ENCODE measurements around the gene MAP2. TPM values are rescaled to one million over a fixed set of nuclear protein-coding genes. Genes with fewer than 3 reads are reported as not detected.

MAP2 gene
- total RNA-seq, 1 donor from 2014 or later: 7.2 TPM

DNA sequence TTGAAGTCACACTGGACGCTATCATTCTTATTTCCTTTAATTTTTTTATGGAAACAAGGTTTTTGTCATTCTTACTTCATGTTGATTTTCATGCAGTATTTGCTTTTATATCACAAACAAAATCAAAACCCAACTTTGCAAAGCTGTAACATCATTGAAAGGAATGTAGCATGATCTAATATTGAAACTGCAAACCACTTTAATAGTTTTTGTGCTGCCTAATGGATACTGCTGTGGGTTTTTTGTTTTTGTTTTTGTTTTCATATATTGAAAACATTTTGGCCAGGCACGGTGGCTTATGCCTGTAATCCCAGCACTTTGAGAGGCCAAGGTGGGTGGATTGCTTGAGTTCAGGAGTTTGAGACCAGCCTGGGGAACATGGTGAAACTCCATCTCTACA lies 81.6 kb downstream of the MAP2 start:
- H3K4me1 Mint-ChIP-seq (ENCODE audit: unreplicated experiment): peaks cover 1% of the 10 kb centered on the region
- peaks cover 6% of the 10 kb centered on the region for H3K27me3 Mint-ChIP-seq (ENCODE audit: unreplicated experiment)
- peaks cover 2% of the 10 kb centered on the region for H3K9me3 Mint-ChIP-seq (ENCODE audit: unreplicated experiment)
- no peaks in the 10 kb centered on the region for H3K36me3 Mint-ChIP-seq (ENCODE audit: unreplicated experiment)
- no peak for DNase-seq (ENCODE audit: extremely low spot score, unreplicated experiment)
- TF ChIP-seq, protein P1, sequence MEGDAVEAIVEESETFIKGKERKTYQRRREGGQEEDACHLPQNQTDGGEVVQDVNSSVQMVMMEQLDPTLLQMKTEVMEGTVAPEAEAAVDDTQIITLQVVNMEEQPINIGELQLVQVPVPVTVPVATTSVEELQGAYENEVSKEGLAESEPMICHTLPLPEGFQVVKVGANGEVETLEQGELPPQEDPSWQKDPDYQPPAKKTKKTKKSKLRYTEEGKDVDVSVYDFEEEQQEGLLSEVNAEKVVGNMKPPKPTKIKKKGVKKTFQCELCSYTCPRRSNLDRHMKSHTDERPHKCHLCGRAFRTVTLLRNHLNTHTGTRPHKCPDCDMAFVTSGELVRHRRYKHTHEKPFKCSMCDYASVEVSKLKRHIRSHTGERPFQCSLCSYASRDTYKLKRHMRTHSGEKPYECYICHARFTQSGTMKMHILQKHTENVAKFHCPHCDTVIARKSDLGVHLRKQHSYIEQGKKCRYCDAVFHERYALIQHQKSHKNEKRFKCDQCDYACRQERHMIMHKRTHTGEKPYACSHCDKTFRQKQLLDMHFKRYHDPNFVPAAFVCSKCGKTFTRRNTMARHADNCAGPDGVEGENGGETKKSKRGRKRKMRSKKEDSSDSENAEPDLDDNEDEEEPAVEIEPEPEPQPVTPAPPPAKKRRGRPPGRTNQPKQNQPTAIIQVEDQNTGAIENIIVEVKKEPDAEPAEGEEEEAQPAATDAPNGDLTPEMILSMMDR (IDR thresholded peaks at IDR 0.05): no peak
- no peak overlapping the region for H3K27ac Mint-ChIP-seq (ENCODE audit: unreplicated experiment)
- no peak overlapping the region for H3K4me3 Mint-ChIP-seq (ENCODE audit: unreplicated experiment)

DNA sequence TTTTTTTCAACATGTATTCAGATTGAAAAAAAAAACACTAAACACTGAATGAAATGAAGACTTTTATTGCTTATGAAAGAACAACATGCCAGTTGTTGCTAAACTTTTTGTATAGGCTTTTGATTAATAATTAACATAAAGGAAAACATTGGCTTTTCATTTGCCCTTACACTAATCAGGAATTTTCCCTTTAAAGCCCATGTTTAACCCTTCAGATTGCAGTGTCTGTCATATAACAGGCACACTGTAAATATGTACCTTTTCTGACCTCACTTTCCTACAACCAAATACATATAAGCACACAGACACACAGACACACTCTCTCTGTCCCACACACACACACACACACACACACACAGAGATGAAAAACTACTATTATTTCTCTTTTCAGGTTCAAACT lies 84.4 kb downstream of the MAP2 start:
- peaks cover 1% of the 10 kb centered on the region for H3K27me3 Mint-ChIP-seq (ENCODE audit: unreplicated experiment)
- H3K9me3 Mint-ChIP-seq (ENCODE audit: unreplicated experiment): no peaks in the 10 kb centered on the region
- H3K4me3 Mint-ChIP-seq (ENCODE audit: unreplicated experiment): no peak overlapping the region
- H3K4me1 Mint-ChIP-seq (ENCODE audit: unreplicated experiment): peaks cover 1% of the 10 kb centered on the region
- no peak for DNase-seq (ENCODE audit: extremely low spot score, unreplicated experiment)
- TF ChIP-seq, protein P1 (IDR thresholded peaks at IDR 0.05): no peak
- H3K27ac Mint-ChIP-seq (ENCODE audit: unreplicated experiment): no peak overlapping the region
- H3K36me3 Mint-ChIP-seq (ENCODE audit: unreplicated experiment): no peaks in the 10 kb centered on the region

DNA sequence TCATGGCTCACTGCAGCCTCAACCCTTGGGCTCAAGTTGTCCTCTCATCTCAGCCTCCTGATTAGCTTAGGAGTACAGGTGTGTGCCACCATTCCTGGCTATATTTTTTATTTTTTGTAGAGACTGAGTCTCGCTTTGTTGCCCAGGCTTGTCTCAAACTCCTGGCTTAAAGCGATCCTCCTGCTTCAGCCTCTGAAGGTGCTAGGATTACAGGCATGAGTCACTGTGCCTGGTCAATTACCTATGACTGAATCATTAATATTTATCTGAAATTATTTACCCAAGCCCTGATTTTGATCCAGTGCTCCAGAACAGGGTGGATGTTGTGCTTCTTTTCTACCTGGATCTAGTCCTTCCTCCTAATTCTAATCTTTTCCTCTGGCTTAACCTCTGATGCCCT lies 87.8 kb downstream of the MAP2 start:
- Mint-ChIP-seq H3K27me3 (ENCODE audit: unreplicated experiment) (no peaks in the 10 kb centered on the region), H3K4me1 (ENCODE audit: unreplicated experiment) (peaks cover 1% of the 10 kb centered on the region), H3K4me3 (ENCODE audit: unreplicated experiment) (no peak overlapping the region), H3K9me3 (ENCODE audit: unreplicated experiment) (no peaks in the 10 kb centered on the region), H3K36me3 (ENCODE audit: unreplicated experiment) (no peaks in the 10 kb centered on the region), H3K27ac (ENCODE audit: unreplicated experiment) (no peak overlapping the region)
- TF ChIP-seq, protein P1 (IDR thresholded peaks at IDR 0.05): no peak
- no peak for DNase-seq (ENCODE audit: extremely low spot score, unreplicated experiment)

DNA sequence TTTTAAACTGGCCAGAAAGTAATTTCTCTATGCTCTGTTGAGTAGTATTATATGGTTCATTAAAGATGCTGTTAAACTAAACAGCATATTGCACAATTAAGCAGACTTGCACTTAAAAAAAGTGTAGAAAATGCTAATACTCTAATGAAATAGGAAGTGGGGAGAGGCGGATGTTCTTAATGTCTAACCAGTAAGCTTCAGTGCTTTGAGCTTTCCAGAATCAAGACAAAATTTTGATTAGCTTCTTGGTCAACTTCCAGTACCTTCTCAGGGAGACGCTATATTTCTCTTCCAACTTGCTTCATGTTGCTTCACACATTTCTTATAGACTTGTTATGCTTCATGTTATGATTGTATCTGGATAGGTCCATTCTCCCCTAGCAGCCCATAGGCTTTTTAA lies 89.1 kb downstream of the MAP2 start:
- Mint-ChIP-seq H3K27ac (ENCODE audit: unreplicated experiment) (no peak overlapping the region), H3K9me3 (ENCODE audit: unreplicated experiment) (no peaks in the 10 kb centered on the region), H3K36me3 (ENCODE audit: unreplicated experiment) (no peaks in the 10 kb centered on the region), H3K27me3 (ENCODE audit: unreplicated experiment) (no peaks in the 10 kb centered on the region), H3K4me1 (ENCODE audit: unreplicated experiment) (no peaks in the 10 kb centered on the region), H3K4me3 (ENCODE audit: unreplicated experiment) (no peak overlapping the region)
- no peak for DNase-seq (ENCODE audit: extremely low spot score, unreplicated experiment)
- TF ChIP-seq, protein P1 (IDR thresholded peaks at IDR 0.05): no peak

DNA sequence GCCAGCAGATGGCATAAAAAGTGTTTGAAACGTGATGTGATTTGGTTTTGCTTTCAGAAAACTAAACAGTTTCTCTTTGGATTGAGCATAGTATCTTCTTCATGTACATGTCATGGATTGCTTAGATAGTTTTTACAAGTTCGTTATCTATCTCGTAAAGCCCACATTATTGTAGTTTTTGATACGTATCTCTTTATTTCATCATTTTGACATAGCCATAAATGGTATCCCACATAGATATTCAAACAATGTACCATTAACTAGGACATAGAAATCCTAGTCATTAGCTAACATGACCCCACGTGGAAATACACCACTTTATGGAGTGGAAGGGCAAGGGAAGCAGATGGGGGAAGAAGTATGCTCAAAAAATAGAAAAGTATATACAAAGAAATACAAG lies 93.6 kb downstream of the MAP2 start:
- no peaks in the 10 kb centered on the region for H3K36me3 Mint-ChIP-seq (ENCODE audit: unreplicated experiment)
- DNase-seq (ENCODE audit: extremely low spot score, unreplicated experiment): no peak
- TF ChIP-seq, protein P1 (IDR thresholded peaks at IDR 0.05): no peak
- no peak overlapping the region for H3K4me3 Mint-ChIP-seq (ENCODE audit: unreplicated experiment)
- no peaks in the 10 kb centered on the region for H3K9me3 Mint-ChIP-seq (ENCODE audit: unreplicated experiment)
- no peak overlapping the region for H3K27ac Mint-ChIP-seq (ENCODE audit: unreplicated experiment)
- no peaks in the 10 kb centered on the region for H3K4me1 Mint-ChIP-seq (ENCODE audit: unreplicated experiment)
- H3K27me3 Mint-ChIP-seq (ENCODE audit: unreplicated experiment): no peaks in the 10 kb centered on the region

Measured in osteocyte (in vitro differentiated cells).